Keratinocyte (primary cell): ENCODE data around the gene SPR. TPM values are rescaled to one million over a fixed set of nuclear protein-coding genes. Genes with fewer than 3 reads are reported as not detected.

ENCODE experiments used
- DNase-seq: peaks from one replicate; pipeline ENCODE4 v3.0.0-alpha.2; 2011; ENCODE audit warnings: low read depth, missing footprints, low spot score
- FAIRE-seq: peaks from 2 replicates; lab custom pipeline; 2011; peaks lifted over from hg19 to GRCh38; lab: Jason Lieb, UNC
- H2AFZ ChIP-seq: 2 replicates; pipeline ENCODE4 v1.6.0; 2012; ENCODE audit warnings: low read length, control low read depth, inconsistent platforms; ENCODE audit not compliant: control insufficient read depth
- H3K27ac ChIP-seq: 2 replicates; pipeline ENCODE4 v1.5.1; 2011; ENCODE audit warnings: low read length; ENCODE audit not compliant: control insufficient read depth, insufficient read depth
- H3K27me3 ChIP-seq: 3 replicates; pipeline ENCODE4 v1.6.0; 2011; ENCODE audit warnings: low read length; ENCODE audit not compliant: control insufficient read depth, insufficient read depth; ENCODE audit errors: extremely low read depth
- H3K36me3 ChIP-seq, 2 experiments: 2 replicates in 1 of 2; 3 replicates in 1 of 2; pipeline ENCODE4 v1.5.1; 2011; ENCODE audit warnings: low read length in 2 of 2, mild to moderate bottlenecking in 1 of 2; ENCODE audit not compliant: control insufficient read depth in 2 of 2, insufficient read depth in 2 of 2; ENCODE audit errors: extremely low read depth in 1 of 2
- H3K4me1 ChIP-seq: 3 replicates; pipeline ENCODE4 v1.5.1; 2011; ENCODE audit warnings: low read length; ENCODE audit not compliant: control insufficient read depth, insufficient read depth; ENCODE audit errors: extremely low read depth
- H3K4me2 ChIP-seq: 3 replicates; pipeline ENCODE4 v1.6.0; 2011; ENCODE audit warnings: low read depth, low read length; ENCODE audit not compliant: control insufficient read depth, insufficient read depth; ENCODE audit errors: extremely low read depth
- H3K4me3 ChIP-seq, 3 experiments: fragments of 200-600 bp in 1 of 3; sonication (generic) in 1 of 3; 2 replicates in 2 of 3; 3 replicates in 1 of 3; pipeline ENCODE4 v1.5.1; 2011 to 2016; ENCODE audit warnings: low read length in 3 of 3, mild to moderate bottlenecking in 3 of 3, control low read depth in 2 of 3, inconsistent platforms in 1 of 3, low read depth in 1 of 3, mixed read lengths in 1 of 3, mixed run types in 1 of 3, moderate library complexity in 1 of 3; ENCODE audit not compliant: control insufficient read depth in 2 of 3, insufficient read depth in 2 of 3; ENCODE audit errors: extremely low read depth in 1 of 3
- H3K79me2 ChIP-seq: 2 replicates; pipeline ENCODE4 v1.6.0; 2012; ENCODE audit warnings: low read length; ENCODE audit not compliant: control insufficient read depth, insufficient read depth
- H3K9ac ChIP-seq: 3 replicates; pipeline ENCODE4 v1.6.0; 2011; ENCODE audit warnings: low read length; ENCODE audit not compliant: control insufficient read depth, insufficient read depth; ENCODE audit errors: extremely low read depth
- H3K9me1 ChIP-seq: 3 replicates; pipeline ENCODE4 v1.6.0; 2011; ENCODE audit warnings: low read length; ENCODE audit not compliant: control insufficient read depth, insufficient read depth; ENCODE audit errors: extremely low read depth
- H3K9me3 ChIP-seq: 2 replicates; pipeline ENCODE4 v1.5.1; 2012; ENCODE audit warnings: low read depth, low read length; ENCODE audit not compliant: control insufficient read depth
- H4K20me1 ChIP-seq: 3 replicates; pipeline ENCODE4 v1.6.0; 2011; ENCODE audit warnings: low read length; ENCODE audit not compliant: control insufficient read depth, insufficient read depth; ENCODE audit errors: extremely low read depth
- EZH2 ChIP-seq: IDR thresholded peaks from one replicate; pipeline ENCODE4 v1.6.1; 2012; ENCODE audit warnings: inconsistent platforms, mild to moderate bottlenecking, low read length, moderate library complexity
- dilution Hi-C: fragments of 300-500 bp; cut with MboI; formaldehyde crosslinking; loops from one replicate; pipeline ENCODE4 v1.7.0; 2020; ENCODE audit warnings: low sequenced_read_pairs; ENCODE audit not compliant: extremely low pct_ligation_motif_present
- polyA plus RNA-seq, 5 experiments: library from polyadenylated mRNA; depleted of rRNA in 3 of 5; stranded (reverse) in 3 of 5; stranded (forward) in 1 of 5; unstranded in 1 of 5; fragments of >200 nt; gene quantifications; 1 replicate in 1 of 5; 2 replicates in 3 of 5; 3 replicates in 1 of 5; pipeline versions ENCODE4 v1.2.1 to v1.2.3, GENCODE V29; 2011 to 2012; ENCODE audit warnings: missing spikeins in 2 of 5, low read depth in 1 of 5, low replicate concordance in 1 of 5
- TF ChIP-seq, protein P1 (sequence below), 3 experiments: IDR thresholded peaks in 1 of 3; conservative IDR thresholded peaks in 1 of 3; optimal IDR thresholded peaks in 1 of 3; 2 replicates in 2 of 3; 3 replicates in 1 of 3; pipeline versions ENCODE3 to v1.5.1; 2011; ENCODE audit warnings: low read length in 3 of 3, mild to moderate bottlenecking in 3 of 3, moderate library complexity in 2 of 3, control low read depth in 1 of 3, inconsistent platforms in 1 of 3; ENCODE audit not compliant: insufficient read depth in 2 of 3; ENCODE audit errors: extremely low read depth in 1 of 3

The SPR gene
- polyA plus RNA-seq, 1 donor (not counting 4 experiments of a cell fraction or from before 2014, with no cell fraction given): 25.1 TPM

DNA sequence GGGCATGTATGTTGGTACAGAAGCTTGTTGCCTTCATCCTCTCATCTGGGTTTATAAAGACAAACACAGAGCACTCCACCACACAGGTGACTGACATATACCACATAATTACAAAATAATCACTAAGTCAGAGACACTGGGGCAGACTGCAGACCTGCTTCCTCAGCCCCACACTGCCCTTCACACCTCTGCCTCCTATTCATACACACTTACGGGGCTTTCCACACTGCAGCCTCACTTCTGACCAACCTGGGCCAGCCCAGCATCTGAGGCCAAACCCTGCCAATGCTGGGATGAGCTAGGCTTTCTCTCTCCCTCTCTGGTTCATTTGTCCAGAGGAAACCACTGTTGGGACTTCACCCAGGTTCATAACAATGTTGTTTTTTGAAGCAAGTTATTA is 34.6 kb downstream of the SPR start:
- TF ChIP-seq, protein P1, sequence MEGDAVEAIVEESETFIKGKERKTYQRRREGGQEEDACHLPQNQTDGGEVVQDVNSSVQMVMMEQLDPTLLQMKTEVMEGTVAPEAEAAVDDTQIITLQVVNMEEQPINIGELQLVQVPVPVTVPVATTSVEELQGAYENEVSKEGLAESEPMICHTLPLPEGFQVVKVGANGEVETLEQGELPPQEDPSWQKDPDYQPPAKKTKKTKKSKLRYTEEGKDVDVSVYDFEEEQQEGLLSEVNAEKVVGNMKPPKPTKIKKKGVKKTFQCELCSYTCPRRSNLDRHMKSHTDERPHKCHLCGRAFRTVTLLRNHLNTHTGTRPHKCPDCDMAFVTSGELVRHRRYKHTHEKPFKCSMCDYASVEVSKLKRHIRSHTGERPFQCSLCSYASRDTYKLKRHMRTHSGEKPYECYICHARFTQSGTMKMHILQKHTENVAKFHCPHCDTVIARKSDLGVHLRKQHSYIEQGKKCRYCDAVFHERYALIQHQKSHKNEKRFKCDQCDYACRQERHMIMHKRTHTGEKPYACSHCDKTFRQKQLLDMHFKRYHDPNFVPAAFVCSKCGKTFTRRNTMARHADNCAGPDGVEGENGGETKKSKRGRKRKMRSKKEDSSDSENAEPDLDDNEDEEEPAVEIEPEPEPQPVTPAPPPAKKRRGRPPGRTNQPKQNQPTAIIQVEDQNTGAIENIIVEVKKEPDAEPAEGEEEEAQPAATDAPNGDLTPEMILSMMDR (optimal IDR thresholded peaks at IDR 0.05 in 1 of 3, IDR thresholded peaks at IDR 0.05 in 1 of 3, conservative IDR thresholded peaks at IDR 0.05 in 1 of 3; ENCODE audit: extremely low read depth in 1 of 3, insufficient read depth in 2 of 3, low read length in 3 of 3): no peak
- no peak for TF ChIP-seq EZH2
- Histone ChIP-seq H3K79me2 (no peaks in the 10 kb centered on the region), H3K4me3 (no peak overlapping the region), H3K9ac (no peak overlapping the region), H3K27me3 (peaks cover 95% of the 10 kb centered on the region), H2AFZ (no peak overlapping the region), H3K4me2 (no peak overlapping the region), H3K9me3 (no peaks in the 10 kb centered on the region), H3K9me1 (no peaks in the 10 kb centered on the region), H3K36me3 (no peaks in the 10 kb centered on the region), H3K27ac (no peak overlapping the region), H4K20me1 (peaks cover 13% of the 10 kb centered on the region), H3K4me1 (peaks cover 20% of the 10 kb centered on the region)
- no peak for DNase-seq
- FAIRE-seq: no peak
- dilution Hi-C loops: no loop called here

DNA sequence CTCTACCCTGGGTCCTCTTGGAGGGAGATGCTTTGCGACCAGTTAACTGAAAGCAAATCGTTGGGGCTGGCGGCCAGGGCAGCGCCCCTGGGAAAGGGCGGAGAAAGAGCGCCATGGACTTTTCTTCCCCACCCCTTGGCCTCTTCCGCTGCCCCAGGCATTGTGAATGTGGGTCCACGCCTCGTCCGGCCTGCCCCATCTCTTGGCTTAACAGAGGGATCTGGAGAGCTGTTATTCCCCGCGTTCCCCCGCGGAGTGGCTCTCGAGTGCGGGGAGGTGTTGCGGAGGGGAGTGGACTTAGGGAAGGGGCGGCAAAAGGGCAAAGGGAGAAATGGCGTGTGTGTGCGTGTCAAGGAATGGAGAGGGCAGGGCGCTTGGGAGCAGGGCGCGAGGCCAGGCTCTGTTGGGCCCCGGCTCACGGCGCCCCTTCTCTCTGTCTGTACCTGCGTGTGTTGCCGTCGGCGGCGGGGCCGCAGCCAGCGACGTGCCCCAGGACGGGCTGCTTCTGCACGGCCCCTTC is 36.7 kb downstream of the SPR start:
- Histone ChIP-seq H3K36me3 (no peaks in the 10 kb centered on the region), H3K4me1 (peaks cover 10% of the 10 kb centered on the region), H3K27ac (no peak overlapping the region), H2AFZ (no peak overlapping the region), H3K9me3 (no peaks in the 10 kb centered on the region), H3K9ac (no peak overlapping the region), H3K9me1 (no peaks in the 10 kb centered on the region), H3K27me3 (peaks cover 100% of the 10 kb centered on the region), H3K4me3 (no peak overlapping the region), H3K4me2 (peak overlapping the region; percentile 41), H3K79me2 (no peaks in the 10 kb centered on the region), H4K20me1 (peaks cover 10% of the 10 kb centered on the region)
- dilution Hi-C loops: no loop called here
- no peak for FAIRE-seq
- no peak for DNase-seq
- TF ChIP-seq, protein P1 (optimal IDR thresholded peaks at IDR 0.05 in 1 of 3, IDR thresholded peaks at IDR 0.05 in 1 of 3, conservative IDR thresholded peaks at IDR 0.05 in 1 of 3; ENCODE audit: extremely low read depth in 1 of 3, insufficient read depth in 2 of 3, low read length in 3 of 3): no peak
- TF ChIP-seq EZH2: peak; percentile 76
